Breast epithelium (tissue), 3 donors: Measurements from ENCODE around the gene TAL2.

ENCODE experiments used
- CTCF ChIP-seq, 3 donors: fragments of 450-650 bp; IDR thresholded peaks; one replicate each; pipeline ENCODE4 v1.5.1; 2016 to 2017; ENCODE audit warnings: antibody characterized with exemption in 3 of 3, mild to moderate bottlenecking in 3 of 3, moderate library complexity in 3 of 3
- POLR2AphosphoS5 ChIP-seq, 3 donors: sonication (generic); formaldehyde crosslinking; IDR thresholded peaks; one replicate each; pipeline ENCODE4 v1.6.1; 2017; ENCODE audit warnings: antibody characterized with exemption in 3 of 3

- no peak for TF ChIP-seq CTCF (IDR thresholded peaks at IDR 0.05)
- peak in 2 of 3 donors; percentile 61 to 74 for TF ChIP-seq POLR2AphosphoS5 (IDR thresholded peaks at IDR 0.05)
Measured at GRCh38 chr9:105694190-105694847, 32.1 kb downstream of the TAL2 start, which contains the start of gene TMEM38B.
